Measurements from ENCODE around the gene NR5A2. TPM values are rescaled to one million over a fixed set of nuclear protein-coding genes. Genes with fewer than 3 reads are reported as not detected.

The NR5A2 gene
- total and polyA plus RNA-seq, 10 donors: 0.02 to 0.63 (median 0.10) TPM; not detected in 3

GRCh38 chr1:200082329-200082728, 54.8 kb downstream of the NR5A2 start:
- H3K27me3 ChIP-seq (replicated peaks in 1 of 7): peaks cover 0 to 19% (median 0%) of the 10 kb centered on the region in 7 donors
- no peak overlapping the region for H3K4me3 ChIP-seq
- 77 to 90% (median 81%) methylated on average over 2 of the region's 2 CpGs for WGBS, 5 donors
- no peaks in the 10 kb centered on the region for H3K36me3 ChIP-seq
- H3K4me1 ChIP-seq: no peaks in the 10 kb centered on the region
- TF ChIP-seq, protein P1, sequence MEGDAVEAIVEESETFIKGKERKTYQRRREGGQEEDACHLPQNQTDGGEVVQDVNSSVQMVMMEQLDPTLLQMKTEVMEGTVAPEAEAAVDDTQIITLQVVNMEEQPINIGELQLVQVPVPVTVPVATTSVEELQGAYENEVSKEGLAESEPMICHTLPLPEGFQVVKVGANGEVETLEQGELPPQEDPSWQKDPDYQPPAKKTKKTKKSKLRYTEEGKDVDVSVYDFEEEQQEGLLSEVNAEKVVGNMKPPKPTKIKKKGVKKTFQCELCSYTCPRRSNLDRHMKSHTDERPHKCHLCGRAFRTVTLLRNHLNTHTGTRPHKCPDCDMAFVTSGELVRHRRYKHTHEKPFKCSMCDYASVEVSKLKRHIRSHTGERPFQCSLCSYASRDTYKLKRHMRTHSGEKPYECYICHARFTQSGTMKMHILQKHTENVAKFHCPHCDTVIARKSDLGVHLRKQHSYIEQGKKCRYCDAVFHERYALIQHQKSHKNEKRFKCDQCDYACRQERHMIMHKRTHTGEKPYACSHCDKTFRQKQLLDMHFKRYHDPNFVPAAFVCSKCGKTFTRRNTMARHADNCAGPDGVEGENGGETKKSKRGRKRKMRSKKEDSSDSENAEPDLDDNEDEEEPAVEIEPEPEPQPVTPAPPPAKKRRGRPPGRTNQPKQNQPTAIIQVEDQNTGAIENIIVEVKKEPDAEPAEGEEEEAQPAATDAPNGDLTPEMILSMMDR (IDR thresholded peaks at IDR 0.05 in 8 of 11, conservative IDR thresholded peaks at IDR 0.05 in 3 of 11): no peak
- TF ChIP-seq POLR2AphosphoS5 (IDR thresholded peaks at IDR 0.05): no peak
- TF ChIP-seq POLR2A (IDR thresholded peaks at IDR 0.05): no peak
- H3K27ac ChIP-seq: no peak overlapping the region
- no peaks in the 10 kb centered on the region for H3K9me3 ChIP-seq
- no peak for DNase-seq
- intact Hi-C loops (cut with DNase I; ENCODE audit: low total_unique reads): no loop called here

- Histone ChIP-seq H3K4me1 (no peaks in the 10 kb centered on the region), H3K4me3 (no peak overlapping the region), H3K9me3 (no peaks in the 10 kb centered on the region), H3K27ac (no peak overlapping the region), H3K36me3 (no peaks in the 10 kb centered on the region), H3K27me3 (replicated peaks in 1 of 7) (peaks cover 0 to 8% (median 0%) of the 10 kb centered on the region in 7 donors)
- DNase-seq: no peak
- intact Hi-C loops (cut with DNase I; ENCODE audit: low total_unique reads): no loop called here
- WGBS, 5 donors: 74 to 84% (median 81%) methylated on average over 5 of the region's 5 CpGs
- TF ChIP-seq POLR2AphosphoS5 (IDR thresholded peaks at IDR 0.05) (no peak), POLR2A (IDR thresholded peaks at IDR 0.05) (no peak)
- TF ChIP-seq, protein P1 (IDR thresholded peaks at IDR 0.05 in 8 of 11, conservative IDR thresholded peaks at IDR 0.05 in 3 of 11): no peak
Observed at GRCh38 chr1:200090252-200091159, 63.0 kb downstream of the NR5A2 start.

DNA sequence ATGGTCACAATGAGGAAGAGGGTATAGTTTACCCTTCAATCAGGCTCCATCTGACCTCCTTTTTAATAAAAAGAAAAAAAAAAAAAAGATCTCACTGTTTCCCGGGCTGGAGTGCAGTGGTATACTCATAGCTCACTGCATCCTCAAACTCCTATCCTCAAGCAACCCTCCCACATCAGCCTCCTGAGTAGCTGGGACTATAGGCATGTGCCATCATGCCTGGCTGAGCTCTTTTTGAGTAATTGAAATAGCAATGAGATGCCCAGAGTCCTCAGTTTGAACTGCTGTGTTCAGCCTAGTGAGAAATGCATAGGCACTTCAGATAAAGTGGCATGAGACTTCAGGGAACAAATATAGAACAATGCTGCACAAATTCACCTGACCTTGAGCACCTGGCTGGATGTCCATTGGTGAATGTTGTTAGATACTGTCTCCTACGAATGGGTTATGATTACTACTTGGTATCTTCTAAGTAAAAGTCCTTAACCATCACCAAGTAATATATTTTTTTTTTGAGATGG, 67.6 kb downstream of the NR5A2 start:
- H3K4me3 ChIP-seq: no peak overlapping the region
- H3K27ac ChIP-seq: no peak overlapping the region
- 76 to 97% (median 91%) methylated on average over 2 of the region's 2 CpGs for WGBS, 5 donors
- TF ChIP-seq POLR2AphosphoS5 (IDR thresholded peaks at IDR 0.05): no peak
- TF ChIP-seq POLR2A (IDR thresholded peaks at IDR 0.05): no peak
- TF ChIP-seq, protein P1 (IDR thresholded peaks at IDR 0.05 in 8 of 11, conservative IDR thresholded peaks at IDR 0.05 in 3 of 11): no peak
- peaks cover 0 to 4% (median 0%) of the 10 kb centered on the region in 7 donors for H3K27me3 ChIP-seq (replicated peaks in 1 of 7)
- no peak for DNase-seq
- no peaks in the 10 kb centered on the region for H3K36me3 ChIP-seq
- no peaks in the 10 kb centered on the region for H3K4me1 ChIP-seq
- H3K9me3 ChIP-seq: no peaks in the 10 kb centered on the region
- intact Hi-C loops (cut with DNase I; ENCODE audit: low total_unique reads): no loop called here

DNA sequence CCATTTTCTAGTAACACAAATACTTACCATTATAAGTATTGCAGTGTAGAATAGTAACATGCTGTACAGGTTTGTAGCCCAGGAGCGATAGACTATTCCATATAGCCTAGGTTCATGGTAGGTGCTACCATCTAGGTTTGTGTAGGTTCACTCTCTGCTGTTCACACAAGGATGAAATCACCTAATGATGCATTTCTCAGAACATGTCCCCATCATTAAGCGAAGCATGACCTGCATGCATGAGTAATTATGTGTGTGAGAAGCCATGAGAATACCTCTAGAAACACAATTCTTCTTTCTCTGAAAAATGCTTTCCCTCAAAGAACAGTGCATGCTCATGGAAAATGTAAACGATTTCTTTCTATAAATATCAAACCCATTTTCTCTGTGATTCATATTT, 69.3 kb downstream of the NR5A2 start:
- WGBS, 5 donors: 83 to 92% (median 85%) methylated on average over 3 of the region's 3 CpGs
- Histone ChIP-seq H3K4me1 (no peaks in the 10 kb centered on the region), H3K27ac (no peak overlapping the region), H3K4me3 (no peak overlapping the region), H3K36me3 (no peaks in the 10 kb centered on the region), H3K27me3 (replicated peaks in 1 of 7) (peaks cover 0 to 4% (median 0%) of the 10 kb centered on the region in 7 donors), H3K9me3 (no peaks in the 10 kb centered on the region)
- intact Hi-C loops (cut with DNase I; ENCODE audit: low total_unique reads): no loop called here
- TF ChIP-seq, protein P1 (IDR thresholded peaks at IDR 0.05 in 8 of 11, conservative IDR thresholded peaks at IDR 0.05 in 3 of 11): no peak
- TF ChIP-seq POLR2AphosphoS5 (IDR thresholded peaks at IDR 0.05) (no peak), POLR2A (IDR thresholded peaks at IDR 0.05) (no peak)
- no peak for DNase-seq
